Measurements from ENCODE around the gene GALNT12.

The GALNT12 gene

DNA sequence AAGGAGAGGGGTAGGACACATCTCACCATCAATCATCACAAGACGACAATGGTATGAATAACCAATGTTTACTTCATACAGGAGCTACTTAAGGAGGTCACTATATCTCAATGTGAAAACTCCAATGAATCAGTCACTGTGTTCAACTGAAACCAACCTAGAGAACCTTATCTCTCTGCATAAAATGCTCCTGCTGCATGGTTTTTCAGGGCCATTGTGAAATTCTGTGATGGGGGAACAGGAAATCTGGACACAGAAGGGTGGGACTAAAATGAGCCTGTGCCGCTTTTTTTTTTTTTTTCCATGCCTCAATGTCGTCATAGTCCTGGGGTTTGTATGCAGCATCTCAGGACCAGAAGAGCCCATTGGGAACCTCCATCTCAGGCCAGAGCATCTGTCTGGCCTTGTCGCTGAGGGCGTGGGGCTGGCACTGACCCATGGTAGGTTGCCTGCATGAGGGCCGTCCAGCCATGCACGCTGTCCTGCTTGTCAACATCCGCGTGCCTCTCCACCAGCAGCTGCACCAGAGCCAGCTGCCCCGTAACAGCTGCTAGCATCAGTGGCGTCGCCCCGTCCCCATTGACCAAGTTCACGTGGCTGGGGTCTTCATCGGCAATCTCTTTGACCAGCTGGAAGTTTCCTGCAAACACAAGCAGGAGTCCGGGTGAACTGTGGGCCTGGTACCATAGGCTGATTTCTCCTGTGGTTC, 23.8 kb upstream of the GALNT12 start:
- DNase-seq (ENCODE audit: low spot score) = no peak

GRCh38 chr9:98784831-98785806, 22.4 kb upstream of the GALNT12 start:
- DNase-seq (ENCODE audit: low spot score) = no peak

DNA sequence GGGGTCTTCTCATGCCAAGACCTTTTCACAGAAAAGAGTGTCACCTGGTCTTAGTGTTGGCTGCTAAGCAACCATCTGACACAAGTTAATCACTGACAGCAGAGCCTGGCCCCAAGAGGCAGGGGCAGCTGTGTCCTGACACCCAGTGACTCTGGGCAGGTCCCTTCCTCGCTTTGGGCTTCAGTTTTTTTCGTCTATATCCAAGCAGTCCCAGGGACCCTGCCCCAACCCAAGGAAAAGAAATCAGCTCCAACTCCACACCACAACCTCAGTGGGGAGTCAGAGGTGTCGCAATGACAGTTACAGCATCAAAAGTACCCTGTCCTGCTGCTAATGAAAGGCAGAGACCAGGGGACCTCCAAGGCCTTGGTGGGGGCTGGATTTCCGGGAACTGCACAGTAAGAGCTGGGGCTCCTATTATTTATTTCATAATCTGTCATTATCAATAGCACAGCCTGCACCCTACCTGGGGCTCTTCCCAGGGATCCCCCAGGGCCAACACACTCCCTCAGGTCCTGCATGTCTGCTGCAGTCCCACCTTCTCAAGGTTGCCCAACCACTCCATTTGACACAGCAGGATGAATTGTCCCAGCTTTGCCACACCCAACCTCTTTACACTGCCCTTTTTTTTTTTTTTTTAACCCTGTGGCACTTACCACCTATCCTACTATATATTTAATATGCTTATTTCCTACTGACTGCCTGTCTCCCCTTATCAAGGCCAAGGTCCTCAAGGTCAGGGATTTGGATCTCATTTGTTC, 20.5 kb upstream of the GALNT12 start:
- DNase-seq (ENCODE audit: low spot score) = no peak

DNA sequence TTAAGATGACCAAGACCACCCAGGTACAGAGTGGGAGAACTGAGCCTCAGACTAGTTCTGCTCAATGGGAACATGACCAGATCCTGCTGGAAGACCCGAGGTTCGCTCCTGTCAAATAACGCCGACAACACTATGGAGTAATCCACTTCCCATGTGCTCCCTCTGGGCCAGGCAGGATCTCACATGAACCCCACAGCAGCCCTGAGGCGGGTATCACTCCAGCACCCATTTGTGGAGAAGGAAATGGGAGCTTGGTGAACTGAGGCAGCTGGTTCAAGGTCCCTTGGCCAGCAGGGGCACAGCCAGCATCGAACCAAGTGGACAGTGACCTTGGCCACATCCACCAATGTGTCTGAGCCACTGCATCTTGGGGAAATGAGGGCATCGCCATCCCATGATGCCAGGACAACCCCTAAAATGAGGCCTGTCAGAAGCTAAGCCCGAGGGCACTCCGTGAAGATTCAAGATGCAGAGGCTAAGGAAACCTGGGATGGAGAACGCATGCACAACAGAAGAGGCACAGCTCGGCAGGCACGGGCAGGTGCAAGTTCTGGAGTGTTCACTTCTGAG, 19.6 kb upstream of the GALNT12 start:
- DNase-seq (ENCODE audit: low spot score) = no peak

- DNase-seq (ENCODE audit: low spot score) = no peak
These were observed 17.9 kb upstream of the GALNT12 start for GRCh38 chr9:98789483-98790133.

- DNase-seq (ENCODE audit: low spot score) = peak; percentile 26
These were observed 17.2 kb upstream of the GALNT12 start for GRCh38 chr9:98790134-98790841.

- peak; percentile 61 for DNase-seq (ENCODE audit: low spot score)
These were observed 16.4 kb upstream of the GALNT12 start for GRCh38 chr9:98790842-98791607.

DNA sequence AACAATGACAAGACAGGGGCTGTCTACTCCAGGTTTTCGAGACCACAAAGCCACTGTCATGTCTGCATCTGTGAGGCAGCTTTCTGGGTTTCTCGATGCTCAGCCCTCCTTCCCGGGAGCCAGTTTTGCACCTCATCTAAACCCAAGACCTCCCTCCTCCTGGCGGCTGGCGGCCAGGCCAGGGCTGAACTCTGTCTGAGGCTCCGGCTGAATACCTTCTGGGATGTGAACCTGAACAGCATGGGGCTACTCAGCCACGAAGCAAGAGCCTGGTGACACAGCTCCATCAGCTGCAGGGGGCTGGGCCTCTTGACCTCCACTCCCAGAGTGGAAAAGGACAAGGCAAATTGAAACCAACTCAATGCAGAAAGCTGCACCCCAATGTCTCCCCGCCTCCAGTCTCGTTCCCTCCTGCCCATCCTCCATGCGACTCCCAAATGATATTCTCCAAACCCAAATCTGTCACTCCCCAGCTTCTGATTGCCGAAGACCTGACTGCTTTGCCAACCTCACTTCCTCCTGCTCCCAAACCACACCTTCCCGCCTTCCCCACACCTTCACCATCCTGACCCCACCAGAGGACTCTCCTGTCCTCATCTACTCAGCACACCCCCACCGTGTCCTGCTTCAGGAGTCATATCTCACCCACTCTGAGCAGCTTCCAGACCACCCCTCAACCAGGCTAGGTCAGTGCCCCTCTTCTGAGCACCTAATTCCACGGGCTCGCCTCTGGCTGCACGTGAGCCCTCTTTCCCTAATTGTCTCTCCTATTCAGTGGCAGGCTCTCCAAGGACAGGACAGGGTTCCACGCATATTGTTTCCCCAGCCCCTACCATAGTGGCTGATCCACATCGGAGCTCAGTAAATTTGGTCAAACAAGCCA, 15.6 kb upstream of the GALNT12 start:
- DNase-seq (ENCODE audit: low spot score) = no peak

- no peak for DNase-seq (ENCODE audit: low spot score)
These were observed 14.4 kb upstream of the GALNT12 start for GRCh38 chr9:98793031-98793430.

DNA sequence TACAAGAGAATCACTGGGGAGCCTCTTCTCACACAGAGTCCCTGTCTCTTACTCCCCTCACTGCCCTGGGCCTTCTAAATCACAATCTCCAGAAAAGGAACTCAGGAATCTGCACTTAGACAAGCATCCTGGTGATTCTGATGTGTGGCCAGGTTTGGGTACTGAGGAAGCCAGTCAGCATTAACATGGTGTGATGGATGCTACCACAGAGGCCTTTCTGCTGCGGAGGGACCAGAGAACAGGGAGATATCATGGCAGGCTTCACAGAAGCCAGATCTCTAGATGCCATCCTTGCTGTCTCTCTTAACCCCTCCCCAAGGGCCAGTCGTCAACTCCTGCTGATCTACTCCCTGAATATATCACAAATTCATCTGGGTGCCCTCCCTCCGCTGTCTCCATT, 12.7 kb upstream of the GALNT12 start:
- no peak for DNase-seq (ENCODE audit: low spot score)

DNA sequence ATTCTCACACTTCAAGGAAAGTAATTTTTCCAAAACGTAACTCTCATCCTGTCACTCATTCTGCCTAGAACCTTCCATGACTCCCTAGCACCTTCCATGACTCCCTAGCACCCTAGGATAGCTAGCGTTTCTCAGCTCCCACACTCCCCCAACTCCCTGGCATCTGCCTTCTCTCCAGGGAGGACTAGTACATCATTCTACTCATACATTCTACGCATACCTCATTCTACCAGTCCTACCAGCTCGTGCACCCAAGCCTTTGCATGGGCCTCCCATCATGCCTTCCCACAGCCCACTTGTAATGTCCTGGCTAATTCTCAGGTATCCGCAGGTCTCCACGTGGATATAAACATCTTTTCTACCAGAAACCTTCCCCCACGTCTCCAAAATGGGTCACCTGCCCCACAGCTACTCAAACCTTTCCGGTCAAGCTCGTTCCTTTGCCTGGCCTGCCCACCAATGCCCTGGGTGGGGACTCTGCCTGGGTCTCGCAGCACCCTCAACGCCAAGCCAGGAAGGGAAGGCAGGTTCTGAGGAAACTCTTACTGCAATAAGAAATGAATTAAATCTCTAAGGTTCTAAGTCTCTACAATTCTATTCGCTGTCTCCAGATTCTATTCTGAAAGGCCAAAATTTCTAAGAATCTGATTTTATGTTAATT, 12.0 kb upstream of the GALNT12 start:
- DNase-seq (ENCODE audit: low spot score) = no peak

GRCh38 chr9:98795970-98796363, 11.5 kb upstream of the GALNT12 start:
- DNase-seq (ENCODE audit: low spot score) = no peak

- peak; percentile 18 for DNase-seq (ENCODE audit: low spot score)
These were observed 10.9 kb upstream of the GALNT12 start, which contains the start of gene ANKS6 for GRCh38 chr9:98796364-98797101. Gene ANKS6 (minus strand): TSS chr9:98796555. CDS start chr9:98796491, 64 bp downstream.

GRCh38 chr9:98797491-98797890, 10.0 kb upstream of the GALNT12 start:
- no peak for DNase-seq (ENCODE audit: low spot score)

DNA sequence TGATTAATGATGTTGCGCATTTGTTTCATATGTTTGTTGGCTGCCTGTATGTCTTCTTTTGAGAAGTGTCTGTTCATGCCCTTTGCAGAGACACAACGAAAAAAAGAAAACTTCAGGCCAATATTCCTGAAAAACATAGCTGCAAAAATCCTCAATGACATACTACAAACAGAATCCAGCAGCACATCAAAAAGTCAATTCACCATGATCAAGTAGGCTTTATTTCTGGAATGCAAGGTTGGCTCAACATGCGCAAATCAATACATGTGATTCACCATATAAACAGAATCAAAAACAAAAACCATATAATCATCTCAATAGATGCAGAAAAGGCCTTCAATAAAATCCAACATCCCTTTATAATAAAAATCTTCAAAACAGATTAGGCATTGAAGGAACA, 9.2 kb upstream of the GALNT12 start:
- no peak for DNase-seq (ENCODE audit: low spot score)

DNA sequence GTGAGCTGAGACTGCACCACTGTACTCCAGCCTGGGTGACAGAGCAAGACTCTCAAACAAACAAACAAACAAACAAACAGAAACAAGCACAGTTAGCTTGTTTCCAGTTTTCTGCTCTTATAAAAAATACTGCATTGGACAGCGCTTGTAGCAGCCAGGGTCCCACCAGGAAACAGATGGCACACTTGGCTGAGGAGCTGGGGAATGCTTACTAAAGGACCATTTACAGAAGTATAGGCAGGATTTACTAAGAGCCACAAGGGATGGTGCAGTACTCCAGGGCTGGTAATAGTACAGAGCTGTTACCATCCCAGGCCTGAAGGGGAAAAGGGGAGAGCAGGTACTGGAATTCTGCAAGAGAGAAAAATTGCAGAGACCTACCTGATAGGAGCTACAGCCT, 5.9 kb upstream of the GALNT12 start:
- DNase-seq (ENCODE audit: low spot score) = no peak

- no peak for DNase-seq (ENCODE audit: low spot score)
These were observed 5.5 kb upstream of the GALNT12 start for GRCh38 chr9:98801969-98802371.

DNA sequence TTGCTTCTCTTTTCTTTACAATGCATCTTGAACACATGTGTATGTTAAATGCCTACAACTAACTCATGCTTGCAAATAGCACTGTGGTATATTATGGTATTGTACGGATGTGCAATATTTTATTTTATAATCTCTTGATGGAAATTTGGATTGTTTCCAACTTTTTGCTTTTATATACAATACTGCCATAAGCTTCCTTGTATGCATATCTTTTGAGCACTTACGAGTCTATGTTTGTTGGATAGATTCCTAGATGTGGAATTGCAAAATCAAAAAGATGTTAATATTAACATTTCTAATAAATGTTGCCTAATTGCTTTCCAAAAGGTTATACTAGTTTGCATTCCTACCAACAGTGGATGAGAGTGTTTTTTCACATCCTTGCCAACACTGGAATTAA, 3.4 kb upstream of the GALNT12 start:
- no peak for DNase-seq (ENCODE audit: low spot score)
